HepG2 (cell line): Measurements from ENCODE around the gene HHIPL1. TPM values are rescaled to one million over a fixed set of nuclear protein-coding genes. Genes with fewer than 3 reads are reported as not detected.
A peak's percentile ranks its signal among the peaks of the same experiment; 100 is the strongest.

ENCODE experiments used
- CAMTA2 ChIP-seq: sonication (generic); formaldehyde crosslinking; IDR thresholded peaks from 2 replicates; pipeline ENCODE4 v1.4.0; 2020; ENCODE audit warnings: mild to moderate bottlenecking, missing genetic modification reagents, borderline replicate concordance
- CENPT ChIP-seq: sonication (generic); formaldehyde crosslinking; IDR thresholded peaks from 2 replicates; pipeline ENCODE4 v1.8.0; 2022; ENCODE audit warnings: low read depth, mild to moderate bottlenecking, moderate library complexity, missing genetic modification reagents
- DNMT3B ChIP-seq: conservative IDR thresholded peaks from 2 replicates; pipeline ENCODE4 v1.6.1; 2016; ENCODE audit warnings: missing biosample characterization, control low read depth
- GTF2F1 ChIP-seq: fragments of 150-350 bp; IDR thresholded peaks from 2 replicates; pipeline ENCODE4 v1.6.1; 2014; ENCODE audit warnings: low read length
- HNRNPK ChIP-seq: fragments of 200-400 bp; formaldehyde crosslinking; IDR thresholded peaks from 2 replicates; pipeline ENCODE4 v1.6.1; 2018; ENCODE audit warnings: low read length, low read depth, moderate library complexity, mild to moderate bottlenecking; ENCODE audit not compliant: poor library complexity, severe bottlenecking
- KLF15 ChIP-seq: sonication (generic); formaldehyde crosslinking; IDR thresholded peaks from 2 replicates; pipeline ENCODE4 v1.8.1; 2023; ENCODE audit warnings: borderline replicate concordance, mild to moderate bottlenecking, inconsistent platforms, missing genetic modification reagents, mixed read lengths
- NCOA2 ChIP-seq: sonication (generic); formaldehyde crosslinking; IDR thresholded peaks from 2 replicates; pipeline ENCODE4 v1.8.0; 2022; ENCODE audit warnings: inconsistent platforms
- NFKB2 ChIP-seq: sonication (generic); formaldehyde crosslinking; IDR thresholded peaks from 2 replicates; pipeline ENCODE4 v1.4.0; 2020; ENCODE audit warnings: missing genetic modification reagents, borderline replicate concordance
- NONO ChIP-seq, 2 experiments: fragments of 450-650 bp in 1 of 2; sonication (generic) in 1 of 2; formaldehyde crosslinking in 1 of 2; IDR thresholded peaks in 1 of 2; conservative IDR thresholded peaks in 1 of 2; 2 replicates each; pipeline versions ENCODE4 v1.6.1 to v1.8.0; 2017 to 2022; ENCODE audit warnings: mild to moderate bottlenecking in 1 of 2, missing genetic modification reagents in 1 of 2, moderate library complexity in 1 of 2
- NR2F6 ChIP-seq, 2 experiments: IDR thresholded peaks; 2 replicates each; pipeline ENCODE4 v1.6.1; 2016; ENCODE audit warnings: antibody characterized with exemption in 1 of 2, mild to moderate bottlenecking in 1 of 2
- PAWR ChIP-seq: sonication (generic); formaldehyde crosslinking; IDR thresholded peaks from 2 replicates; pipeline ENCODE4 v1.4.0; 2020; ENCODE audit warnings: missing genetic modification reagents, mild to moderate bottlenecking, borderline replicate concordance
- SALL2 ChIP-seq: sonication (generic); formaldehyde crosslinking; IDR thresholded peaks from 2 replicates; pipeline ENCODE4 v1.8.1; 2023; ENCODE audit warnings: mild to moderate bottlenecking, missing genetic modification reagents, inconsistent platforms
- SP4 ChIP-seq: sonication (generic); formaldehyde crosslinking; IDR thresholded peaks from 2 replicates; pipeline ENCODE4 v1.8.1; 2023; ENCODE audit warnings: mild to moderate bottlenecking, missing genetic modification reagents
- TSC22D2 ChIP-seq: sonication (generic); formaldehyde crosslinking; IDR thresholded peaks from 2 replicates; pipeline ENCODE4 v1.5.1; 2020; ENCODE audit warnings: missing genetic modification reagents, mild to moderate bottlenecking, borderline replicate concordance
- ZEB1 ChIP-seq: IDR thresholded peaks from 2 replicates; pipeline ENCODE4 v1.6.1; 2012; ENCODE audit warnings: mild to moderate bottlenecking, low read depth, inconsistent platforms; ENCODE audit not compliant: insufficient replicate concordance
- ZNF333 ChIP-seq: sonication (generic); formaldehyde crosslinking; IDR thresholded peaks from 2 replicates; pipeline ENCODE4 v1.4.0; 2020; ENCODE audit warnings: mild to moderate bottlenecking, missing genetic modification reagents, borderline replicate concordance
- ZNF430 ChIP-seq: sonication (generic); formaldehyde crosslinking; IDR thresholded peaks from 2 replicates; pipeline ENCODE4 v1.9.0; 2021; ENCODE audit warnings: mild to moderate bottlenecking, missing genetic modification reagents
- ZNF510 ChIP-seq: sonication (generic); formaldehyde crosslinking; IDR thresholded peaks from 2 replicates; pipeline ENCODE4 v1.4.0; 2020; ENCODE audit warnings: low read depth, mild to moderate bottlenecking, missing genetic modification reagents
- ZNF746 ChIP-seq: sonication (generic); formaldehyde crosslinking; IDR thresholded peaks from 2 replicates; pipeline ENCODE4 v1.8.0; 2022; ENCODE audit warnings: mild to moderate bottlenecking, missing genetic modification reagents
- polyA plus RNA-seq, 8 experiments: library from polyadenylated mRNA; depleted of rRNA in 3 of 8; stranded (reverse) in 7 of 8; unstranded in 1 of 8; fragments of >200 nt; fragmentation: Illumina TruSeq in 4 of 8; extraction: Trizol in 4 of 8; gene quantifications; 2 replicates each; pipeline versions ENCODE4 v1.2.1 to v1.2.3, GENCODE V29; 2011 to 2016; ENCODE audit warnings: low read depth in 4 of 8, missing spikeins in 1 of 8, mixed read lengths in 1 of 8; ENCODE audit not compliant: insufficient read depth in 1 of 8
- total RNA-seq, 5 experiments: library from RNA; depleted of rRNA; stranded (reverse); fragments of >200 nt; fragmentation: Illumina TruSeq; extraction: Trizol; gene quantifications; 2 replicates each; pipeline ENCODE4 v1.2.3, GENCODE V29; 2016; ENCODE audit warnings: low read depth in 1 of 5
- TF ChIP-seq, protein P1 (sequence below): sonication (generic); formaldehyde crosslinking; IDR thresholded peaks from 2 replicates; pipeline ENCODE4 v1.4.0; 2020; ENCODE audit warnings: missing genetic modification reagents
- TF ChIP-seq, protein P2 (sequence below): sonication (generic); formaldehyde crosslinking; IDR thresholded peaks from 2 replicates; pipeline ENCODE4 v1.4.0; 2020; ENCODE audit warnings: missing genetic modification reagents
- TF ChIP-seq, protein P3 (sequence below): sonication (generic); formaldehyde crosslinking; conservative IDR thresholded peaks from 2 replicates; pipeline ENCODE4 v1.4.0; 2020; ENCODE audit warnings: mild to moderate bottlenecking, missing genetic modification reagents, moderate library complexity
- TF ChIP-seq, protein P4 (sequence below): sonication (generic); formaldehyde crosslinking; IDR thresholded peaks from 2 replicates; pipeline ENCODE4 v1.4.0; 2020; ENCODE audit warnings: mild to moderate bottlenecking, missing genetic modification reagents
- TF ChIP-seq, protein P5 (sequence below): IDR thresholded peaks from 2 replicates; pipeline ENCODE4 v1.6.1; 2016; ENCODE audit warnings: missing compliant biosample characterization, missing genetic modification reagents, borderline replicate concordance

Gene HHIPL1
- total and polyA plus RNA-seq, 2 of the 13 experiments (the other 11 are each of a cell fraction or from before 2014, with no cell fraction given): not detected

DNA sequence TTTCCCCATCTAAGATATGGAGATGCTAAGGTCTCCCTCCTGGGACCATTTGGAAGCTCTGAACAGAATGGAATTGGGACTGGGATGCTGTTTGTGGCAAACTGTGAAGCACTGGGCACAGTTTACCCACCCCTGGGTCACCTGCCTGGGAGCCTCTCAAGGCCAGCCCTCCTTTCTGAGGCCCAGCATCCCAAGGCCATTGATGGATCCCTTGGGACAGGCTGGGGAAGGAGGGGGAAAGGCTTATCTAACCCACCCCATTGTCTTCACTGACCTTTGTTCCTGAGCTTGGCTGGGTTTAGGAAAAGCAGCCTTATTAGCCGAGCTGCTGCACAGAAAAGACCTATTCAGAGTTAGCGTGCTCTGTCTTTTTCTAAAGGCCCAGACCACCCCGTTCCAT is 46.2 kb upstream of the HHIPL1 start (continued):
- TF ChIP-seq CAMTA2 (CRISPR knock-in tag): no peak
- no peak for TF ChIP-seq TSC22D2 (CRISPR knock-in tag)
- peak; percentile 73 for TF ChIP-seq ZEB1
- TF ChIP-seq, protein P1, sequence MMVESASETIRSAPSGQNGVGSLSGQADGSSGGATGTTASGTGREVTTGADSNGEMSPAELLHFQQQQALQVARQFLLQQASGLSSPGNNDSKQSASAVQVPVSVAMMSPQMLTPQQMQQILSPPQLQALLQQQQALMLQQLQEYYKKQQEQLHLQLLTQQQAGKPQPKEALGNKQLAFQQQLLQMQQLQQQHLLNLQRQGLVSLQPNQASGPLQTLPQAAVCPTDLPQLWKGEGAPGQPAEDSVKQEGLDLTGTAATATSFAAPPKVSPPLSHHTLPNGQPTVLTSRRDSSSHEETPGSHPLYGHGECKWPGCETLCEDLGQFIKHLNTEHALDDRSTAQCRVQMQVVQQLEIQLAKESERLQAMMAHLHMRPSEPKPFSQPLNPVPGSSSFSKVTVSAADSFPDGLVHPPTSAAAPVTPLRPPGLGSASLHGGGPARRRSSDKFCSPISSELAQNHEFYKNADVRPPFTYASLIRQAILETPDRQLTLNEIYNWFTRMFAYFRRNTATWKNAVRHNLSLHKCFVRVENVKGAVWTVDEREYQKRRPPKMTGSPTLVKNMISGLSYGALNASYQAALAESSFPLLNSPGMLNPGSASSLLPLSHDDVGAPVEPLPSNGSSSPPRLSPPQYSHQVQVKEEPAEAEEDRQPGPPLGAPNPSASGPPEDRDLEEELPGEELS (CRISPR knock-in tag): peak; percentile 70
- no peak for TF ChIP-seq ZNF333
- no peak for TF ChIP-seq GTF2F1
- TF ChIP-seq KLF15: no peak
- TF ChIP-seq, protein P2, sequence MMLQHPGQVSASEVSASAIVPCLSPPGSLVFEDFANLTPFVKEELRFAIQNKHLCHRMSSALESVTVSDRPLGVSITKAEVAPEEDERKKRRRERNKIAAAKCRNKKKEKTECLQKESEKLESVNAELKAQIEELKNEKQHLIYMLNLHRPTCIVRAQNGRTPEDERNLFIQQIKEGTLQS (CRISPR knock-in tag): no peak
- TF ChIP-seq SALL2 (CRISPR knock-in tag): no peak
- TF ChIP-seq, protein P3, sequence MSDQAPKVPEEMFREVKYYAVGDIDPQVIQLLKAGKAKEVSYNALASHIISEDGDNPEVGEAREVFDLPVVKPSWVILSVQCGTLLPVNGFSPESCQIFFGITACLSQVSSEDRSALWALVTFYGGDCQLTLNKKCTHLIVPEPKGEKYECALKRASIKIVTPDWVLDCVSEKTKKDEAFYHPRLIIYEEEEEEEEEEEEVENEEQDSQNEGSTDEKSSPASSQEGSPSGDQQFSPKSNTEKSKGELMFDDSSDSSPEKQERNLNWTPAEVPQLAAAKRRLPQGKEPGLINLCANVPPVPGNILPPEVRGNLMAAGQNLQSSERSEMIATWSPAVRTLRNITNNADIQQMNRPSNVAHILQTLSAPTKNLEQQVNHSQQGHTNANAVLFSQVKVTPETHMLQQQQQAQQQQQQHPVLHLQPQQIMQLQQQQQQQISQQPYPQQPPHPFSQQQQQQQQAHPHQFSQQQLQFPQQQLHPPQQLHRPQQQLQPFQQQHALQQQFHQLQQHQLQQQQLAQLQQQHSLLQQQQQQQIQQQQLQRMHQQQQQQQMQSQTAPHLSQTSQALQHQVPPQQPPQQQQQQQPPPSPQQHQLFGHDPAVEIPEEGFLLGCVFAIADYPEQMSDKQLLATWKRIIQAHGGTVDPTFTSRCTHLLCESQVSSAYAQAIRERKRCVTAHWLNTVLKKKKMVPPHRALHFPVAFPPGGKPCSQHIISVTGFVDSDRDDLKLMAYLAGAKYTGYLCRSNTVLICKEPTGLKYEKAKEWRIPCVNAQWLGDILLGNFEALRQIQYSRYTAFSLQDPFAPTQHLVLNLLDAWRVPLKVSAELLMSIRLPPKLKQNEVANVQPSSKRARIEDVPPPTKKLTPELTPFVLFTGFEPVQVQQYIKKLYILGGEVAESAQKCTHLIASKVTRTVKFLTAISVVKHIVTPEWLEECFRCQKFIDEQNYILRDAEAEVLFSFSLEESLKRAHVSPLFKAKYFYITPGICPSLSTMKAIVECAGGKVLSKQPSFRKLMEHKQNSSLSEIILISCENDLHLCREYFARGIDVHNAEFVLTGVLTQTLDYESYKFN: peak; percentile 66
- TF ChIP-seq DNMT3B (CRISPR knock-in tag): no peak
- TF ChIP-seq PAWR (CRISPR knock-in tag): no peak
- TF ChIP-seq, protein P4, sequence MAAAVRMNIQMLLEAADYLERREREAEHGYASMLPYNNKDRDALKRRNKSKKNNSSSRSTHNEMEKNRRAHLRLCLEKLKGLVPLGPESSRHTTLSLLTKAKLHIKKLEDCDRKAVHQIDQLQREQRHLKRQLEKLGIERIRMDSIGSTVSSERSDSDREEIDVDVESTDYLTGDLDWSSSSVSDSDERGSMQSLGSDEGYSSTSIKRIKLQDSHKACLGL: no peak
- peak; percentile 38 for TF ChIP-seq NR2F6 (IDR thresholded peaks at IDR 0.05)
- peak; percentile 83 for TF ChIP-seq NR2F6 (CRISPR knock-in tag; IDR thresholded peaks at IDR 0.05)
- TF ChIP-seq NFKB2 (CRISPR knock-in tag): no peak
- TF ChIP-seq HNRNPK: no peak
- no peak for TF ChIP-seq ZNF510 (CRISPR knock-in tag)
- TF ChIP-seq ZNF430 (CRISPR knock-in tag): no peak
- TF ChIP-seq SP4 (CRISPR knock-in tag): no peak
- peak; percentile 79 for TF ChIP-seq NCOA2 (CRISPR knock-in tag)
- TF ChIP-seq, protein P5, sequence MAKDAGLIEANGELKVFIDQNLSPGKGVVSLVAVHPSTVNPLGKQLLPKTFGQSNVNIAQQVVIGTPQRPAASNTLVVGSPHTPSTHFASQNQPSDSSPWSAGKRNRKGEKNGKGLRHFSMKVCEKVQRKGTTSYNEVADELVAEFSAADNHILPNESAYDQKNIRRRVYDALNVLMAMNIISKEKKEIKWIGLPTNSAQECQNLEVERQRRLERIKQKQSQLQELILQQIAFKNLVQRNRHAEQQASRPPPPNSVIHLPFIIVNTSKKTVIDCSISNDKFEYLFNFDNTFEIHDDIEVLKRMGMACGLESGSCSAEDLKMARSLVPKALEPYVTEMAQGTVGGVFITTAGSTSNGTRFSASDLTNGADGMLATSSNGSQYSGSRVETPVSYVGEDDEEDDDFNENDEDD: peak; percentile 31; the same call in 1 of the 2 replicates
- no peak for TF ChIP-seq CENPT (CRISPR knock-in tag)
- peak; percentile 77; the same call in 1 of the 2 replicates for TF ChIP-seq ZNF746 (CRISPR knock-in tag)
- TF ChIP-seq NONO (IDR thresholded peaks at IDR 0.05): no peak
- TF ChIP-seq NONO (CRISPR knock-in tag; conservative IDR thresholded peaks at IDR 0.05): 0 out of 2 replicates have a peak, but pooled peaks have one; percentile 13
